ENCODE measurements around the gene FICD.

FICD gene

GRCh38 chr12:108567406-108568337 is 52.6 kb downstream of the FICD start:
- H3K27me3 ChIP-seq (ENCODE audit: insufficient read depth, low read length, poor library complexity): no peaks in the 10 kb centered on the region
- ATAC-seq (ENCODE audit: insufficient read depth, low read depth) (no peak), DNase-seq (no peak)
- peaks cover 50% of the 10 kb centered on the region for H3K36me3 ChIP-seq (ENCODE audit: insufficient read depth, low read length)
- no peak for TF ChIP-seq CTCF (IDR thresholded peaks at IDR 0.05; ENCODE audit: borderline replicate concordance, extremely low read depth, low read length, poor library complexity, severe bottlenecking)
- no peak for TF ChIP-seq EZH2 (IDR thresholded peaks at IDR 0.05; ENCODE audit: borderline replicate concordance, low read depth, low read length, severe bottlenecking)
- no peak overlapping the region for H3K4me2 ChIP-seq (ENCODE audit: insufficient read depth, low read length)
- H3K9ac ChIP-seq (ENCODE audit: low read depth, low read length): no peak overlapping the region
- no peak overlapping the region for H3K27ac ChIP-seq (ENCODE audit: low read length)
- no peak overlapping the region for H3K4me3 ChIP-seq (ENCODE audit: low read depth in 1 of 2, low read length in 2 of 2)
- H2AFZ ChIP-seq (ENCODE audit: low read depth, low read length): no peak overlapping the region
- peaks cover 36% of the 10 kb centered on the region for H3K4me1 ChIP-seq (ENCODE audit: insufficient read depth, low read length)
- peaks cover 15% of the 10 kb centered on the region for H3K79me2 ChIP-seq (ENCODE audit: insufficient read depth, low read length)
- no peaks in the 10 kb centered on the region for H3K9me3 ChIP-seq (ENCODE audit: insufficient read depth, low read length, severe bottlenecking)
- no peaks in the 10 kb centered on the region for H4K20me1 ChIP-seq (ENCODE audit: insufficient read depth, low read length)

GRCh38 chr12:108568338-108569154 is 53.5 kb downstream of the FICD start:
- ATAC-seq (ENCODE audit: insufficient read depth, low read depth) (peak; percentile 83), DNase-seq (peak; percentile 75)
- H2AFZ ChIP-seq (ENCODE audit: low read depth, low read length): no peak overlapping the region
- no peak overlapping the region for H3K4me2 ChIP-seq (ENCODE audit: insufficient read depth, low read length)
- H4K20me1 ChIP-seq (ENCODE audit: insufficient read depth, low read length): no peaks in the 10 kb centered on the region
- TF ChIP-seq EZH2 (IDR thresholded peaks at IDR 0.05; ENCODE audit: borderline replicate concordance, low read depth, low read length, severe bottlenecking) (no peak), CTCF (IDR thresholded peaks at IDR 0.05; ENCODE audit: borderline replicate concordance, extremely low read depth, low read length, poor library complexity, severe bottlenecking) (no peak)
- H3K9ac ChIP-seq (ENCODE audit: low read depth, low read length): no peak overlapping the region
- peaks cover 6% of the 10 kb centered on the region for H3K79me2 ChIP-seq (ENCODE audit: insufficient read depth, low read length)
- no peaks in the 10 kb centered on the region for H3K27me3 ChIP-seq (ENCODE audit: insufficient read depth, low read length, poor library complexity)
- peaks cover 29% of the 10 kb centered on the region for H3K4me1 ChIP-seq (ENCODE audit: insufficient read depth, low read length)
- no peaks in the 10 kb centered on the region for H3K9me3 ChIP-seq (ENCODE audit: insufficient read depth, low read length, severe bottlenecking)
- H3K27ac ChIP-seq (ENCODE audit: low read length): no peak overlapping the region
- no peak overlapping the region for H3K4me3 ChIP-seq (ENCODE audit: low read depth in 1 of 2, low read length in 2 of 2)
- H3K36me3 ChIP-seq (ENCODE audit: insufficient read depth, low read length): peaks cover 50% of the 10 kb centered on the region
